ENCODE measurements around the gene FBXW11. TPM values are rescaled to one million over a fixed set of nuclear protein-coding genes. Genes with fewer than 3 reads are reported as not detected.

FBXW11 gene
- total RNA-seq, 1 experiment from 2014 or later, result 85.3 TPM

DNA sequence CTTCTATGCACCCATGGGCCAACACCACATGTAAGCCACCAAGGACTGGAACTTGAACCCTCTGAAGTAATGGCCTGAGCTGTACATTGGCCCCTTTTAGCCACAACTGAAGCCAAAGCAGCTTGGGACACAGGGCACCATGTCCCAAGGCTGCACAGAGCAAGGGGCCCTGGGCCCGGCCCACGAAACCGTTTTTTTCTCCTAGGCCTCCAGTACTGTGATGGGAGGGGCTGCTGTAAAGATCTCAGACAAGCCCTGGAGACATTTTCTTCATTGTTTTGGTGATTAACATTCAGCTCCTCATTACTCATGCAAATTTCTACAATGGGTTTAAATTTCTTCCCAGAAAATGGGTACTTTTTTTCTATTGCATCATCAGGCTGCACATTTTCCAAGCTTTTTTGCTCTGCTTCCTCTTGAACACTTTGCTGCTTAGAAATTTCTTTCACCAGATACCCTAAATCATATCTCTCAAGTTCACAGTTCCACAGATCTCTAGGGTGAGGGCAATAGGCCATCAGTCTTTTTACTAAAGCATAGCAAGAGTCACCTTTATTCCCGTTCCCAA lies 25.5 kb upstream of the FBXW11 start:
- Histone ChIP-seq H2BK15ac (ENCODE audit: low read depth, low read length) (no peak overlapping the region), H3K23ac (ENCODE audit: insufficient read length, low read depth, low read length) (no peak overlapping the region), H3K9ac (ENCODE audit: extremely low read depth, insufficient read length, low read length) (no peak overlapping the region), H2BK5ac (ENCODE audit: insufficient read length, low read length) (no peak overlapping the region), H4K91ac (ENCODE audit: insufficient read length, low read depth, low read length) (no peak overlapping the region), H4K8ac (replicated peaks; ENCODE audit: insufficient read length, low read depth, low read length) (no peak overlapping the region), H2BK12ac (ENCODE audit: insufficient read length, low read depth, low read length) (no peak overlapping the region), H3K4ac (ENCODE audit: low read depth, low read length) (no peak overlapping the region), H3K23me2 (ENCODE audit: insufficient read length, low read depth, low read length, poor library complexity, severe bottlenecking) (no peaks in the 10 kb centered on the region), H3K79me1 (ENCODE audit: insufficient read depth, low read depth, low read length, poor library complexity, severe bottlenecking) (no peaks in the 10 kb centered on the region), H3K14ac (ENCODE audit: insufficient read depth, low read length) (no peak overlapping the region), H3K4me2 (ENCODE audit: insufficient read depth, insufficient read length, low read length) (no peak overlapping the region), H3K18ac (ENCODE audit: insufficient read length, low read depth, low read length) (no peak overlapping the region), H3K56ac (ENCODE audit: insufficient read length, low read depth, low read length) (no peak overlapping the region), H2AFZ (ENCODE audit: low read length) (no peak overlapping the region), H3K27me3 (ENCODE audit: insufficient read depth, low read length) (no peaks in the 10 kb centered on the region), H2AK5ac (ENCODE audit: insufficient read length, low read length) (no peak overlapping the region), H3K79me2 (ENCODE audit: insufficient read depth, low read length) (no peaks in the 10 kb centered on the region), H2BK20ac (ENCODE audit: low read depth, low read length, poor library complexity, severe bottlenecking) (no peak overlapping the region), H3K4me1 (ENCODE audit: insufficient read depth, low read length) (peaks cover 2% of the 10 kb centered on the region; the same call in 1 of the 2 replicates), H4K5ac (ENCODE audit: insufficient read length, low read depth, low read length) (no peak overlapping the region), H3K9me3 (ENCODE audit: control insufficient read depth, low read depth, low read length) (no peaks in the 10 kb centered on the region), H4K20me1 (ENCODE audit: control insufficient read depth, insufficient read depth, insufficient read length) (no peaks in the 10 kb centered on the region), H3K27ac (ENCODE audit: insufficient read length, low read depth, low read length) (no peak overlapping the region), H2BK120ac (ENCODE audit: low read depth, low read length, poor library complexity, severe bottlenecking) (no peak overlapping the region), H3T11ph (ENCODE audit: low read length) (no peak overlapping the region)
- Mint-ChIP-seq H3K4me1 (peaks cover 8% of the 10 kb centered on the region in 2 experiments), H3K27me3 (ENCODE audit: low read depth) (peaks cover 5% of the 10 kb centered on the region), H3K36me3 (ENCODE audit: insufficient read depth in 1 of 3, low read depth in 3 of 3) (peaks cover 13 to 27% (median 18%) of the 10 kb centered on the region in 3 experiments), H3K4me3 (no peak overlapping the region), H3K9me3 (peaks cover 22 to 28% of the 10 kb centered on the region in 2 experiments), H3K27ac (no peak overlapping the region)
- no CpG with 5 or more reads among the region's 4 CpGs for WGBS (ENCODE audit: extremely low coverage, insufficient read length, low lambda C conversion rate)
- DNase-seq, result no peak
- TF ChIP-seq, protein P1, sequence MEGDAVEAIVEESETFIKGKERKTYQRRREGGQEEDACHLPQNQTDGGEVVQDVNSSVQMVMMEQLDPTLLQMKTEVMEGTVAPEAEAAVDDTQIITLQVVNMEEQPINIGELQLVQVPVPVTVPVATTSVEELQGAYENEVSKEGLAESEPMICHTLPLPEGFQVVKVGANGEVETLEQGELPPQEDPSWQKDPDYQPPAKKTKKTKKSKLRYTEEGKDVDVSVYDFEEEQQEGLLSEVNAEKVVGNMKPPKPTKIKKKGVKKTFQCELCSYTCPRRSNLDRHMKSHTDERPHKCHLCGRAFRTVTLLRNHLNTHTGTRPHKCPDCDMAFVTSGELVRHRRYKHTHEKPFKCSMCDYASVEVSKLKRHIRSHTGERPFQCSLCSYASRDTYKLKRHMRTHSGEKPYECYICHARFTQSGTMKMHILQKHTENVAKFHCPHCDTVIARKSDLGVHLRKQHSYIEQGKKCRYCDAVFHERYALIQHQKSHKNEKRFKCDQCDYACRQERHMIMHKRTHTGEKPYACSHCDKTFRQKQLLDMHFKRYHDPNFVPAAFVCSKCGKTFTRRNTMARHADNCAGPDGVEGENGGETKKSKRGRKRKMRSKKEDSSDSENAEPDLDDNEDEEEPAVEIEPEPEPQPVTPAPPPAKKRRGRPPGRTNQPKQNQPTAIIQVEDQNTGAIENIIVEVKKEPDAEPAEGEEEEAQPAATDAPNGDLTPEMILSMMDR (conservative IDR thresholded peaks at IDR 0.05), result no peak
